Endothelial cell of umbilical vein (primary cell): ENCODE measurements around the gene C21orf58. TPM values are rescaled to one million over a fixed set of nuclear protein-coding genes. Genes with fewer than 3 reads are reported as not detected.

Experiments
- BruUV-seq: library from RNA; stranded (reverse); fragments of 400-500 nt; replicated peaks from 2 replicates; lab custom pipeline; 2021; lab: Mats Ljungman, UMichigan
- CTCF ChIA-PET: fragments of 300-600, 350-600 bp; sonication (Branson Sonifier 250); formaldehyde crosslinking; loops from one replicate; lab custom pipeline; 2021; ENCODE audit warnings: antibody characterized with exemption, inconsistent platforms; lab: Charles Lee
- POLR2A ChIA-PET: fragments of 300-600, 350-600 bp; sonication (Branson Sonifier 250); formaldehyde crosslinking; loops from one replicate; lab custom pipeline; 2021; ENCODE audit warnings: antibody characterized with exemption, inconsistent platforms; lab: Charles Lee
- DNase-seq: peaks from one replicate; pipeline ENCODE4 v3.0.0-alpha.2; 2011; ENCODE audit warnings: low read depth, low spot score
- FAIRE-seq: peaks from 2 replicates; lab custom pipeline; 2011; peaks lifted over from hg19 to GRCh38; lab: Jason Lieb, UNC
- H2AFZ ChIP-seq: 2 replicates; pipeline ENCODE4 v1.6.0; 2012; ENCODE audit warnings: low read depth, low read length, control low read depth, inconsistent platforms
- H3K27ac ChIP-seq: 2 replicates; pipeline ENCODE4 v1.5.1; 2011; ENCODE audit warnings: low read depth, mild to moderate bottlenecking, control low read depth, low read length, moderate library complexity; ENCODE audit not compliant: insufficient read depth
- H3K27me3 ChIP-seq, 2 experiments: 2 replicates each; pipeline versions ENCODE4 v1.6.0 to v1.6.1; 2011; ENCODE audit warnings: low read length in 2 of 2, mixed read lengths in 1 of 2; ENCODE audit not compliant: control insufficient read depth in 2 of 2, insufficient read depth in 2 of 2
- H3K36me3 ChIP-seq, 2 experiments: 2 replicates in 1 of 2; 3 replicates in 1 of 2; pipeline ENCODE4 v1.5.1; 2011; ENCODE audit warnings: low read length in 2 of 2, mild to moderate bottlenecking in 1 of 2, moderate library complexity in 1 of 2; ENCODE audit not compliant: control insufficient read depth in 2 of 2, insufficient read depth in 2 of 2; ENCODE audit errors: extremely low read depth in 1 of 2
- H3K4me1 ChIP-seq: 3 replicates; pipeline ENCODE4 v1.5.1; 2011; ENCODE audit warnings: mild to moderate bottlenecking, low read length; ENCODE audit not compliant: control insufficient read depth, insufficient read depth; ENCODE audit errors: extremely low read depth
- H3K4me2 ChIP-seq: 2 replicates; pipeline ENCODE4 v1.6.1; 2011; ENCODE audit warnings: low read length, control low read depth, mixed read lengths; ENCODE audit not compliant: insufficient read depth
- H3K4me3 ChIP-seq, 3 experiments: fragments of 200-600 bp in 1 of 3; sonication (generic), shearing (Covaris generic) in 1 of 3; replicated peaks in 1 of 3; 2 replicates each; pipeline ENCODE4 v1.5.1; 2011 to 2016; ENCODE audit warnings: control low read depth in 3 of 3, low read length in 3 of 3, mild to moderate bottlenecking in 2 of 3, inconsistent platforms in 1 of 3, low read depth in 1 of 3, moderate library complexity in 1 of 3; ENCODE audit not compliant: insufficient read depth in 1 of 3
- H3K79me2 ChIP-seq: 2 replicates; pipeline ENCODE4 v1.6.0; 2012; ENCODE audit warnings: low read length, inconsistent platforms; ENCODE audit not compliant: control insufficient read depth, insufficient read depth
- H3K9ac ChIP-seq: replicated peaks from 2 replicates; pipeline ENCODE3; 2011; ENCODE audit warnings: low read length, control low read depth; ENCODE audit not compliant: insufficient read depth; ENCODE audit errors: extremely low read depth
- H3K9me1 ChIP-seq: replicated peaks from 3 replicates; pipeline ENCODE4 v1.6.0; 2011; ENCODE audit warnings: mild to moderate bottlenecking, low read length; ENCODE audit not compliant: control insufficient read depth, insufficient read depth; ENCODE audit errors: extremely low read depth
- H3K9me3 ChIP-seq: replicated peaks from 2 replicates; pipeline ENCODE4 v1.5.1; 2012; ENCODE audit warnings: low read length, inconsistent platforms; ENCODE audit not compliant: control insufficient read depth, insufficient read depth
- H4K20me1 ChIP-seq: replicated peaks from 2 replicates; pipeline ENCODE3; 2011; ENCODE audit warnings: mild to moderate bottlenecking, low read length; ENCODE audit not compliant: control insufficient read depth, insufficient read depth; ENCODE audit errors: extremely low read depth
- CTCF ChIP-seq, 2 donors: IDR thresholded peaks; 1 replicate in 1 of 2; 2 replicates in 1 of 2; pipeline ENCODE4 v1.5.1; 2011; ENCODE audit warnings: low read length in 2 of 2, mild to moderate bottlenecking in 2 of 2, moderate library complexity in 2 of 2, control low read depth in 1 of 2, inconsistent platforms in 1 of 2, low read depth in 1 of 2; ENCODE audit not compliant: insufficient read depth in 1 of 2; ENCODE audit errors: extremely low read depth in 1 of 2
- EZH2 ChIP-seq: IDR thresholded peaks from 2 replicates; pipeline ENCODE4 v1.6.1; 2012; ENCODE audit warnings: borderline replicate concordance, low read depth, mild to moderate bottlenecking, moderate library complexity, low read length, inconsistent platforms; ENCODE audit not compliant: severe bottlenecking
- FOS ChIP-seq: IDR thresholded peaks from 2 replicates; pipeline ENCODE4 v1.6.1; 2011; ENCODE audit warnings: mild to moderate bottlenecking, low read length, moderate library complexity, borderline replicate concordance; ENCODE audit not compliant: insufficient read depth
- GATA2 ChIP-seq: IDR thresholded peaks from 2 replicates; pipeline ENCODE4 v1.7.0; 2011; ENCODE audit warnings: low read depth, mild to moderate bottlenecking, moderate library complexity, mixed read lengths, low read length; ENCODE audit not compliant: insufficient read length, insufficient read depth
- JUN ChIP-seq: IDR thresholded peaks from 2 replicates; pipeline ENCODE4 v1.6.1; 2011; ENCODE audit warnings: borderline replicate concordance, low read depth; ENCODE audit not compliant: insufficient read length, insufficient read depth
- MYC ChIP-seq: IDR thresholded peaks from one replicate; pipeline ENCODE4 v1.6.1; 2011; ENCODE audit warnings: mild to moderate bottlenecking, low read depth, low read length
- POLR2A ChIP-seq: IDR thresholded peaks from 2 replicates; pipeline ENCODE4 v1.6.1; 2012; ENCODE audit warnings: low read depth, mild to moderate bottlenecking, control low read depth, low read length
- POLR2AphosphoS5 ChIP-seq: IDR thresholded peaks from 2 replicates; pipeline ENCODE4 v1.6.1; 2012; ENCODE audit warnings: low read depth, mild to moderate bottlenecking, control low read depth, low read length, moderate library complexity; ENCODE audit not compliant: insufficient read depth
- dilution Hi-C: fragments of 300-500 bp; cut with MboI; formaldehyde crosslinking; loops from one replicate; pipeline ENCODE4 v1.15.0; 2019; ENCODE audit warnings: low sequenced_read_pairs; ENCODE audit not compliant: extremely low pct_ligation_motif_present
- intact Hi-C: fragments of 100-400 bp; cut with micrococcal nuclease; formaldehyde crosslinking; loops from one replicate; pipeline ENCODE4 v1.10.0; 2022
- polyA plus RNA-seq, 4 experiments: library from polyadenylated mRNA; depleted of rRNA in 3 of 4; stranded (reverse) in 3 of 4; unstranded in 1 of 4; fragments of >200 nt; gene quantifications; 2 replicates each; pipeline versions ENCODE4 v1.2.1 to v1.2.3, GENCODE V29; 2011 to 2012; ENCODE audit warnings: missing spikeins in 1 of 4
- total RNA-seq: library from RNA; stranded (reverse); gene quantifications from 2 replicates; pipeline ENCODE4 v1.2.3, GENCODE V29; 2021
- TF ChIP-seq, protein P1 (sequence below): IDR thresholded peaks from 2 replicates; pipeline ENCODE4 v1.6.1; 2011; ENCODE audit not compliant: insufficient read depth, insufficient read length

C21orf58 gene
- total and polyA plus RNA-seq, 2 donors (not counting 3 experiments of a cell fraction or from before 2014, with no cell fraction given), result 6.0 to 24.3 TPM

DNA sequence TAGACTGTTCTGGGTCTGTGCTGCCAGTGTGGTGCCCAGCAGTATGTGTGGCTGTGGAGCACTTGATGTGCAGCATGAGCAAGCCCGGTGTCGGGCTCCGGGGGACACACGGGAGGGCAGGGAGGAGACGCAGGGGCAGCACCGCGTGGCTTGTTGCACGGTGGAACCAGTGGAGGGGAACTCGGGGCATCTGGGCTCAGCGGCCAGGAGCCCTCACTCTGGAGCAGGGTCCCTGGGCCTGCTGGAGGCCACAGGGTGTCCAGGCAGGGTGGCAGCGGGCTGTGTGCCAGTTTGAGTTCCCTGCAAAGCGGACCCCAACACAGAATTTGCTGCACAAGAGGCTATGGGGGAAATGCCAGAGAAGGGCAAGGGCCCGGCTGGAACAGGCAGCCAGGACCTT lies 30.8 kb upstream of the C21orf58 start:
- H3K27ac ChIP-seq, result no peak overlapping the region
- H3K4me2 ChIP-seq, result no peak overlapping the region
- no peaks in the 10 kb centered on the region for H3K27me3 ChIP-seq
- no peaks in the 10 kb centered on the region for H3K4me1 ChIP-seq
- POLR2A ChIA-PET, result no interaction called here
- no peaks in the 10 kb centered on the region for H4K20me1 ChIP-seq
- TF ChIP-seq FOS (no peak), GATA2 (no peak), MYC (no peak), JUN (no peak), POLR2A (no peak), POLR2AphosphoS5 (no peak), CTCF (IDR thresholded peaks at IDR 0.05; ENCODE audit: extremely low read depth in 1 of 2, insufficient read depth in 1 of 2, low read depth in 1 of 2, low read length in 2 of 2) (no peak), EZH2 (no peak)
- TF ChIP-seq, protein P1, sequence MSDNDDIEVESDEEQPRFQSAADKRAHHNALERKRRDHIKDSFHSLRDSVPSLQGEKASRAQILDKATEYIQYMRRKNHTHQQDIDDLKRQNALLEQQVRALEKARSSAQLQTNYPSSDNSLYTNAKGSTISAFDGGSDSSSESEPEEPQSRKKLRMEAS, result no peak
- no peaks in the 10 kb centered on the region for H3K9me3 ChIP-seq
- CTCF ChIA-PET, result no interaction called here
- H2AFZ ChIP-seq, result no peak overlapping the region
- FAIRE-seq, result no peak
- no peak overlapping the region for H3K9ac ChIP-seq
- intact Hi-C loops, result no loop called here
- BruUV-seq, result no TSS peak
- peaks cover 4 to 52% of the 10 kb centered on the region in 2 experiments for H3K36me3 ChIP-seq
- dilution Hi-C loops, result no loop called here
- no peak for DNase-seq
- no peaks in the 10 kb centered on the region for H3K79me2 ChIP-seq
- no peak overlapping the region for H3K4me3 ChIP-seq
- H3K9me1 ChIP-seq, result no peaks in the 10 kb centered on the region
